HEK293T (cell line): ENCODE results near the gene C16orf89.
"Not testable (repeated sequence)": the region's sequence is repeated elsewhere in the genome, so short reads cannot be mapped to it uniquely, and the experiment has no call there.

Source experiments
- BHLHE40 ChIP-seq: fragments of 450-650 bp; IDR thresholded peaks from 2 replicates; pipeline ENCODE4 v1.6.1; 2016; ENCODE audit warnings: mild to moderate bottlenecking, moderate library complexity, borderline replicate concordance
- ELF4 ChIP-seq: fragments of 450-650 bp; IDR thresholded peaks from 2 replicates; pipeline ENCODE4 v1.6.1; 2017; ENCODE audit warnings: antibody characterized with exemption
- FOXK2 ChIP-seq: fragments of 450-650 bp; IDR thresholded peaks from 2 replicates; pipeline ENCODE4 v1.6.1; 2016; ENCODE audit warnings: mild to moderate bottlenecking
- FOXM1 ChIP-seq: fragments of 450-650 bp; IDR thresholded peaks from 2 replicates; pipeline ENCODE4 v1.6.1; 2017; ENCODE audit warnings: mild to moderate bottlenecking, borderline replicate concordance
- HDGF ChIP-seq: fragments of 450-650 bp; IDR thresholded peaks from 2 replicates; pipeline ENCODE4 v1.6.1; 2017; ENCODE audit warnings: antibody characterized with exemption, borderline replicate concordance
- LEF1 ChIP-seq: fragments of 450-650 bp; IDR thresholded peaks from 2 replicates; pipeline ENCODE4 v1.6.1; 2017; ENCODE audit warnings: mild to moderate bottlenecking, borderline replicate concordance
- NFRKB ChIP-seq: fragments of 450-650 bp; IDR thresholded peaks from 2 replicates; pipeline ENCODE4 v1.6.1; 2016; ENCODE audit warnings: mild to moderate bottlenecking, moderate library complexity
- SP1 ChIP-seq: fragments of 450-650 bp; IDR thresholded peaks from 2 replicates; pipeline ENCODE4 v1.6.1; 2017

GRCh38 chr16:5084802-5085201, 19.0 kb upstream of the C16orf89 start:
- TF ChIP-seq ELF4, BHLHE40, FOXM1, LEF1, SP1, FOXK2, NFRKB, HDGF: not testable (repeated sequence)
